GM19025 (cell line): Measurements from ENCODE around the gene TRIM8.
A peak's percentile ranks its signal among the peaks of the same experiment; 100 is the strongest.

Experiments used
- ATAC-seq: cut with Tn5 transposase; IDR thresholded peaks from one replicate; pipeline ENCODE4 v1.9.1; 2021; ENCODE audit warnings: mild to moderate bottlenecking, low read depth, moderate library complexity; ENCODE audit not compliant: unreplicated experiment

TRIM8 gene

DNA sequence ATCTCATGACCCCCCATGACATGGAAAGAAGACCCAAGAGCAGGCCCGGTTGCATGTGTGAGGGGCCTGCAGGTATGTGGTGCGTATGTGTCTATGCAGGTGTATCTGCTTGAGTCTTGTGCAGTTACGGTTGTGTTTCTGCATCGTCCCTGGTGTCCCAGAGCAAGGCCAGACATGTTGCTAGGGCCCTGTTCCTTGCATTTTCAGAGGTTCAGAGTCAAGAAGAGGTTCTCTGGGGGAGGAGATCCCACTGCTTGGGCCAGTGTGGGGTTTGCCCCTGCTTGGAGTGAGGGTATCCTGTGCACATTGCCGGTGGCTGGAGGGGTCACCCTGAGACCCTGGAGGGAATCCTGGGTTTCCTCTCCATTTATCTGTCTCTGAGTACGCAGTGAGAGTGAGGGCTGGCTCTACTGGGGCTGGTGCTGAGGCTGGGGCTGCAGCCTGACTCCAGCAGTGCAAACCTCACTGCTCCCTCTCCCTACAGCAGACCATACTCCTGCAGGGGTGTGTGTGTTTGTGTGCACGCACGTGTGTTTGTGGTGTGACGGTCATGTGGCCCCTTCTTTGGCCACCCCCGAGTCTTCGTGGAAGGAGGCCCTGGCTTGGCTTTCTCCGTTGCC is 4.1 kb downstream of the TRIM8 start:
- no peak for ATAC-seq

DNA sequence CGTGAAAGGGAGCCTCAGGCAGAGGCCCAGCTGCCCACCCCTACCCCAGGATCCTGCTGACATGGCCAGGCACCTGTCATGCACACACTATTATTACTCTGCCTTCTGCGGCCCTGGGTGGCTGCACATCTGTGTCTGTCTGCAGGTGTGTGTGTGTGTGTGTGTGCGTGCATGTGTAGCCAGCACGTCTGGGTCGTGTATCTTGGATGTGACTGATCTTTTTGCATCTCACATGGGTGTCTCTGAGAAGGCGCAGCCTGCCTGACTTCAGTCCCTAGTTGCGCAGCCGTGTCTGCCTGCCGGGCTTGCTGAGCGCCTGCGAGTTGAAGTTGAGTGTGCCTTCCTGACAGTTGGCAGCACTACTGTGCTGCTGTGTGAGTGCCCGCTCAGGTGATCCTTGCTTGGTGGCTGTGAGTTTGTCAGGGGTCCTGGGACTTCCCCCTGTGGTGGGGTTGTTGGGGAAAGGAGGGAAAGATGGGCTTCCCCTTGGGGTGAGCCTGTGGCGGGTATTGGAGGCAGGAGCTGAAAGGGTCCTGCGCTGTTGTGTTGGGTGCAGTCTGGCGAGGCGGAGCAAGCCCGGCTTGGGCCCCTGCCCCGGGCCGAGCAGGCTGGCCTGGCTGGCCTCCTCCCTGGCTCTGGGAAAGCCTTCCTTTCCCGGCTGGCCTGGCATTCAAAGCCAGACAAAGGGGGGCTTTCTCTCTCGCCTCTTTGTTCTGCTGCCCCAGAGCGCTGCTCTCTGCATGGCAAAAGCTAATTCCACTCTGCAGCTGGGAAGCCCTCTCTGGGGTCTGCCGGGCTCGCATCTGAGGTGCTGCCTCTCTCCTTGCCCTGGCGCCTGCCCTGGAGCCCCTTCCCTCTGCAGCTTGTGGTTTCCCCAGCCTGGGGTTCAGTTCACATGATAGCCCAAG is 4.9 kb downstream of the TRIM8 start:
- no peak for ATAC-seq

DNA sequence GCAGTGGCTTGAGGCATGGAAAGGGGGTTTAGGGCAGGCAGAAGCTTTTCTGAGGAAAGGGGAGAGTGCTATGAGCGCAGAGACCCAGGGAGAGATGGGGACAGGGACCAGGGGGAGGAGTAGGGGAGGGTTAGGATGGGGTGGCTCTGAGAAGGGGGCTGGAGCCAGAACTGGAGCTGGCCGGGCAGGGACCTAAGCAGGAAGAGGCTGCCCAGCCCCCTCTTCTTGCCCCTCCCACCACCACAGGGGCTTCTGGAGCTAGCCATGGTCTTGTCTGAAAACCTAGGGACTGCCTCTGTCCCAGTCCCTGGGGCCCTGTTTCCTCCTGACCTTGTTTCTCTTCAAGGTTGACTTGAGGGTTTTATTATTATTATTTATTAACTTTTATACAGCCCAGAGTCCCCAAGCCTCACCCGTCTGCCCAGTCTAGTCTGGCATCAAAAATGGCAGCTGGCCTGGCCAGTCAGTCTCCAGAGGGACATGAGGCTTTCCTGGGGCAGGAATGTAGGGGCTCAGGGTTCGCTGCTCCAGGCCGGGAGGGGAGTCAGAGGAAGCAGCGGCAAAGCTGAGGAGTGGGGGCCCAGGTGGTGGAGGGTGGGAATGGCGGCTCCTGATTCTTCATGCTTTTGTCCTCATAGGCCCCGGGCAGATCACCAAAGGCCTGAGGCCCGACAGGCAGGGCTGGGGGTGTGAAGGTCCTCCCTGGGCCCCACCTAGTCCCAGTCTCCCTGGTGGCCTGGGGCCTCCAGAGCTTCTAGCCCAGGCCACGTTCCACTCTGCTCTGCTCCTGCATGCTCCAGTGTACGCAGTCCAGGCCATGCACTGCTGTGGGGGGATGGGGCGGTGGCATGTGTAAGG is 5.7 kb downstream of the TRIM8 start:
- ATAC-seq = no peak

DNA sequence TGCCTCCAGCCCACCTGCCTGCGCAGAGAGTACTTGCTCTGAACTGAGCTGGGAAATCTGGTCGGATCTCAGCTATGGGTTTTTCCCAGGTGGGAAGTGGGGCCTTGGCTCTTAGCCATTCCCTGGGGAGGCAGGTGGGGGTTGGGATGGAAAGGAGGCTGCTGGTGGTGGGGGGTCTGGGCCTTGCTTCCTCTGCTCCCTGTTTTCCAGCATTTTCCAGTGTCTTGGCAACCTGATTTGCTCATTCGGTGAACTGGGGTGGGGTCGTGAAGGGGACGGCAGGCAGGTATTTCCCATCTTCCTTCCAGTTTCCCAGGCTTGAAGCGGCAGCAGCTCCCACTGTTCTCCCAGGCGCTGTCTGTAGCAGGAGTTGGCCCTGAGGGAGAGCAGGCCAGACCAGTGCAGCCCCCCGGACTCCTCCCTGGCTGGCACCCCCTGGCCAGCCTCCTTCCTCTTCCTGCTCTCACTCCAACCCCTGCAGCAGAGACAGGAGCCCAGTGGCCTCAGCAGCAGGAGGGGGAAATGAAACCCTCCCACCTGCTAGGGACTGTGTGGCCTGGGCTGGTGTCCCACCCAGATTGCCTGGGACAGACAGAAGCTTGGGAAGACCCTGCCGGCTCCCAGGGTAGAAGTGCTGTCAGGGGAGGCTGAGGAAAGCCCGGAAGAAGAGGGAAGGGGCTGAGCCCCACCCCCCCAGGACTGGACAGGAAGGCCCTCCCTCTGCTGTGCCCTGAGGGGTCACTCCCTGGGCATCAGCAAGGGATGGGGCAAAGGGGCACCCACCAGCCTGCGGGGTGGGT is 6.6 kb downstream of the TRIM8 start:
- ATAC-seq = no peak

DNA sequence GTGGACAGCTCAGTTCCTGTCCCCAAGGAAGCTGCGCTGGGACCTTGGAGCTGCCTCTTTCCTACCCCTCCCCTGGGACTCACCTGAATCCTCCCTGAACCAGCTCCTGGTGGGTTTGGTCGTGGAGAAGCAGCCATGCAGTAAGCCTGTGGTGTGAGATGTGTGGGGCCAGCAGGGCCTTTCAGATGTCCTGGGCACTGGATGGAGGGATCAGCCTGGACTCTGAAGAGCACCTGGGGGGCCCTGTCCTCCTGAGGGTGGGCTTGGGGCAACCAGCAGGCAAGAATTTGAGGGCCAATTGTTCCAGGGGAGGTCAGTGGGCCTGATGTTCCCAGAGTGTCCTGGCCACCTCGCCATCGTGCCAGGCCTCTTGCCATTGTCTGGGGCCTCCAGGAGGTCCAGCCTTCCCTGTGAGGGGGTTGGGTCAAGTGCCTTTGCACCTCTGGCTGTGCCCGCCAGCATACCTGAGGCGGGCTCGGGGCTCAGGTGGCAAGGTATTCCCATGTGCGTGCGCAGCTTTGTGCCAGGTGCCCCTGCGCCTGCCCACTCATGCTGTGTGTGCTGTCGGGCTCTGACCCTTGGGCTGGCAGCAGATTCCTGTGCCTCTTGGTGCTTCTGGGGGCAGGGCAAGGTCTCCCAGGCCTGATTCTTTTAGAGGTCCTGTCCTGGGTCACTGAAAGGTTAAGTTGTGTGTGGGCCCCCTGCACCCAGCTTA is 7.3 kb downstream of the TRIM8 start:
- no peak for ATAC-seq

DNA sequence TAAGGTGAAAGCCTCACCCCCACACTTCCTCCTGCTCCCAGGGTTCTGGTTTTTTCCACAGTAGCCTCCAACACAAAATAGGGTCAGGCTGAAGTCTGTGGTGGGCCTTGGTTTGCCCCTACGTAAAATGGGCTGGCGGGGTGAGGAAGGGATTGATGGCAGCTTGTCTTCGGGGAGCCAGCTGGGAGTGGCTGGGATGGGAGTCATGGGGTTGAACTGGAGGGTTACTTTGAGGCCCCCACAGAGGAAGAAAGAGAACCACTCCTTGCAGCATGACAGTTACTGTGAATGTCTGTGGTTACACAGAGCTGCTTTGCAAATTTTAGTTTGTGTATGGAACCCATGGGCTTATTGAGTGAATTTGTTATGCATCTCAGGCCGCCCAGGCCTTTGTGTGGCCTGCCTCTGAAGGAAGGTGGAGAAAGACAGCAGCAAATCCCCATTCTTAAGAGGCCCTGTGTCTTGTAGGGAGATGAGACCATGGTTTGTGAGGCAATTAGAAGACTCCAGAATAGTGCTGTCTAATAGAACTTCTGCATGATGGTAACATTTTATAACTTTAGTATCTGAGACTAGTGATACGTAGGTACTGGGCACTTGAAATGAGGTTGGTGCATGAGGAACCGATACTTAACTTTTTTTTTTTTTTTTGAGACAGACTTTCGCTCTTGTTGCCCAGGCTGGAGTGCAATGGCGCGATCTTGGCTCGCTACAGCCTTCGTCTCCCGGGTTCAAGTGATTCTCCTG is 8.1 kb downstream of the TRIM8 start:
- ATAC-seq = no peak

DNA sequence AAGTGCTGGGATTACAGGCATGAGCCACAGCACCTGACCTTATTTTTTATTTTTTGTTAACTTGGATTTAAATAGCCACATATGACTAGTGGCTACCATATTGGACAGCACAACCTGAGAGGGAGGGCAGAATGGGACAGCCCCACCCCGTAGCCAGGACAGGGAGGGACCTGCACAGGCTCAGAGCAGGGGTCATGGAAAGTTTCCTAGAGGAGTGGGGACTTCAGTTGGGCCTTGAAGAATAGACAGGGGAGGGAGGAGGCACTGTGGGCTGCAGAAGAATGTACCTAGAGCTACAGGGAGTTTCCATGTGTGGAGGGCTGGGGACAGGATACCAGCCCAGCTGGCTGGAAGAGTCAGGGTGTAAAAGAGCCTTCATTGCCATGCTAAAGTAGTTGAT is 8.8 kb downstream of the TRIM8 start:
- no peak for ATAC-seq

DNA sequence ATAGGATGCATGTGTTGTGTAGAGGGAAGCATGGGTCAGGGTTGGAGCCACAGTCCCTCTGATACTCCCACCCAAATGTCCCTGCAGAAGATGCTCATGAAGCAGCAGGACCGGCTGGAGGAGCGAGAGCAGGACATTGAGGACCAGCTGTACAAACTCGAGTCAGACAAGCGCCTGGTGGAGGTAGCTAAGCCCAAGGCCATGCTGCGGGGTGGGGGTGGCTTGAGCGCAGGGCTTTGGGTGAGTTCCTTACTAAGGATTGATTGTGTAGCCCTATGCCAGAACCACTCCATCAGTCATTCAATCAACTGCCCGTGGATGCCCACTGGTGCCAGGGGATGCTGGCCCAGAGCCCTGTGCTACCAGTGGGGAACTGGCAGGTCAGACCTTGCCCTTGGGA is 10.3 kb downstream of the TRIM8 start:
- ATAC-seq = no peak

DNA sequence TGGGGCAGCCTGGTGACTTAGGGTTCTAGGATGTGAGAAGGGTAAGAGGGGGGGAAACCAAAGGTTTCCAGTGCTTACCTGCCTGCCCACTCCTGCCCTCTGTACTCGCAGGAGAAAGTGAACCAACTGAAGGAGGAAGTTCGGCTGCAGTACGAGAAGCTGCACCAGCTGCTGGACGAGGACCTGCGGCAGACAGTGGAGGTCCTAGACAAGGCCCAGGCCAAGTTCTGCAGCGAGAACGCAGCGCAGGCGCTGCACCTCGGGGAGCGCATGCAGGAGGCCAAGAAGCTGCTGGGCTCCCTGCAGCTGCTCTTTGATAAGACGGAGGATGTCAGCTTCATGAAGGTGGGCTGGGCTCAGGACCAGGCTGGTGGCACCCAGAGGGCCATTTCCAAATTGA is 10.7 kb downstream of the TRIM8 start:
- no peak for ATAC-seq

DNA sequence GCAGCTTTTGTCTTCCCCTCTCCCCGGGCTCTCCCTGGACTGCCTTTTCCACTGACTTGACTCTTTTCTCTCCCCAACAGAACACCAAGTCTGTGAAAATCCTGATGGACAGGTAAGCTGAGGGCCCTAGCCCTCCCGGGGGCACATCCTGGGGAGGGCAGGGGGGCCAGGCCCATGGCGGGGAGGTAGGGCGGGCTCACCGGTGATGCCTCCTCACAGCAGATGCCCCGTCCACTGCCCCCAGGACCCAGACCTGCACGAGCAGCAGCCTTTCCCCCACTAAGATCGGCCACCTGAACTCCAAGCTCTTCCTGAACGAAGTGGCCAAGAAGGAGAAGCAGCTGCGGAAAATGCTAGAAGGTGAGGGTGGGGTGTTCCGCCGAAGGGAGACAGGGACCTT is 11.7 kb downstream of the TRIM8 start:
- no peak for ATAC-seq

DNA sequence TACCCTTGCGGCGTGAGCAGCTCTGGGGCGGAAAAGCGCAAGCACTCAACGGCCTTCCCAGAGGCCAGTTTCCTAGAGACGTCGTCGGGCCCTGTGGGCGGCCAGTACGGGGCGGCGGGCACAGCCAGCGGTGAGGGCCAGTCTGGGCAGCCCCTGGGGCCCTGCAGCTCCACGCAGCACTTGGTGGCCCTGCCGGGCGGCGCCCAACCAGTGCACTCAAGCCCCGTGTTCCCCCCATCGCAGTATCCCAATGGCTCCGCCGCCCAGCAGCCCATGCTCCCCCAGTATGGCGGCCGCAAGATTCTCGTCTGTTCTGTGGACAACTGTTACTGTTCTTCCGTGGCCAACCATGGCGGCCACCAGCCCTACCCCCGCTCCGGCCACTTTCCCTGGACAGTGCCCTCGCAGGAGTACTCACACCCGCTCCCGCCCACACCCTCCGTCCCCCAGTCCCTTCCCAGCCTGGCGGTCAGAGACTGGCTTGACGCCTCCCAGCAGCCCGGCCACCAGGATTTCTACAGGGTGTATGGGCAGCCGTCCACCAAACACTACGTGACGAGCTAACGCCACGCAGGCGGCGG is 12.6 kb downstream of the TRIM8 start:
- no peak for ATAC-seq

DNA sequence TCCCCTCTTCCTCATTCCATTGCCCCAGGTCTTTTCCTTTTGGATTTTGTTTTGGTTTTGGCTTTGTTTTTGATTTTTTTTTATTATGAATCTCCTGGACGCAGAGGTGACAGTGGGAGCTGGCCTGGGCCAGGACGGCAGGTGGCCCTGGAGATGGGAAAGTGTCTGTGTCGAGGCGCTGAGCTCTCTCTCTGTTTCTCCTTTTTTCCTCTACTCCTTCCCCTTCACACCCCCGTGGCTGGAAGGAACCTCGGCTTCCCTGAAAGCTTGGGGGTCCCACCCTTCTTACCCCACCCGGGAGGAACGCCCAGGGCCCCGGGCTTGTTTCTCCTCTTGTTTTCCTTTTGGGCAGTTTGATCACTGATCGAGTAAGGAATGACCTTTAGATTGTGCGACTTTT is 13.2 kb downstream of the TRIM8 start:
- no peak for ATAC-seq

DNA sequence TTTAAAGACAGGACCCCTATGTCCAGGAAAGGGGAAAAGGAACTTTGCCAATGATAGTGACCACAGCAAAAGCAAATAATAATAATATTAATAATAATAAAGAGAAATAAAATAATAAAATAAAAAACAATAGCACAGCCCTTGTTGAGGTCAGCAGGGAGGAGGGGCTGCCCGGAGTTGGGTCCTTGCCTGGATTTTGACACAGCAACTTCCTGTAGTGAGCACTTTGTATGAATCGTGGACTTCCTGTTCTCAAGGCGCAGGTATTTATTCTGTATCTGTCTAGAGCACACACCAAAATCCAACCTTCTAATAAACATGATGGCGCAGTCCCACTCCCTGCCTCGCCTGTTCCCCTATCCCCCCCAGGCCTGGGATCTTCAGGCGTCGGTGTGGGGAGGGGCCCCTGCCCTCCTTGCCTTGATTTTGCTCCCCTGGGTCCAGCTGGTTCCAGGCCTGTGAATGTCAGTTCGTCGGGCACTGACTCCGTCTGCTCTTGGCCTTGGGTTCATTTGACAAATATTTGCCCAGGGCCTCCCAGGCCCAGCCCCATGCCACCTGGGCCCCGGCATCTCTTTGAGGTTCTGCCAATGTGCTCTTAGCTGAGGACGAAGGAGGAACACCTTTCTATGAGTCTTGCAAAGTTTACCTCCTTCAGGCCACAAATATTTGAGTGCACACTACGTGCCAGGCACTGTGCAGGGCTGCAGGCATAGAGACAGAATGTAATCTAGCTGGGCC is 13.9 kb downstream of the TRIM8 start:
- ATAC-seq = no peak

DNA sequence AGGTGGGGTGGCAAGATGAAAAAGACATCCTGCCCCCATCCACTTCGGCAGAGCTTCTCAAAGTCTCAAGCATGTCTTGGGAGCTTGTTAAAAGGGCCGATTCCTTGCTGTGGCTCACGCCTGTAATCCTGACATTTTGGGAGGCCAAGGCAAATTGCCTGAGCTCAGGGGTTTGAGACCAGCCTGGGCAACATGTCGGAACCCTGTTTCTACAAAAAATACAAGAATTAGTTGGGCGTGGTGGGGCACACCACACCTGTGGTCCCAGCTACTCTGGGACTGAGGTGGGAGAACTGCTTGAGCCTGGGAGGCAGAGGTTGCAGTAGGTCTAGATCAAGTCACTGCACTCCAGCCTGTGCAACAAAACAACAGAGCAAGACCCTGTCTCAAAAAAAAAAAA is 14.5 kb downstream of the TRIM8 start:
- ATAC-seq = no peak

DNA sequence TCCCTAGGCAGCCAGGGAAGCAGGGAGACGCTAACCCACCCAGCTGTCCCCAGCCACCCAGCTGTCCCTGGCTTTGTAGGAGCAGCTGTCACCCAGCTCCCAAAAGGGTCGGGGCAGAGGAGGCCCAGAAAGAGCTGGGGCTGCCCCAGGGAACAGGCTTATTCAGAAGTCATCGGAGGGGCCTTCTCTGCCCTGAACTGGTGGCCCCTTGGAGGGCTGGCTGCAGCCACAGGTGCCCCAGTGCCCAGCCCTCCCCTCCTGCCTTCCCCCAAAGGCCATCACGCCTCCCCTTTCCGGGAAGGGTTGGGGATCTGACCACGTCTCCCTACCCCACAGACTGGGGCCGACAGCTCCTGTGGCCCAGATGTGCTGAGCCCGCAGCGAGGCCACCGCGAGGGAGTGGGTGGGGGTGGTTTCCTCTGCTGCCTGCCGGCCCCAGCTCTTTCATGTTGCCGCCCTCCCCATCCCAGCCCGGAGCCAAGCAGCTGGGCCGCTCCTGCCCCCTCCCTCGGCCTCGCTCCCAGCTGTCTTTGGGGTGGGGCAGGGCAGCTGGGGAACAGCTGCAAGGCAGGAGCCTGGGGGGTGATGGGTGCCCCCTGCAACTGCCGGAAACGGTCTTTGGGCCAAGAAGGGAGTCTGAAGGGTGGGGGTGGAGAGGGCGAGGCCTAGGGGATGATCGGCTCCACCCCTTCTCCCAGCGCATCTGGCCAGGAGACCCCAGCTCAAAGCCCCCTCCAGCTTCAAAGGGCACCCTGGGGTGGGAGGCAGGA is 16.8 kb downstream of the TRIM8 start:
- peak; percentile 79 for ATAC-seq

DNA sequence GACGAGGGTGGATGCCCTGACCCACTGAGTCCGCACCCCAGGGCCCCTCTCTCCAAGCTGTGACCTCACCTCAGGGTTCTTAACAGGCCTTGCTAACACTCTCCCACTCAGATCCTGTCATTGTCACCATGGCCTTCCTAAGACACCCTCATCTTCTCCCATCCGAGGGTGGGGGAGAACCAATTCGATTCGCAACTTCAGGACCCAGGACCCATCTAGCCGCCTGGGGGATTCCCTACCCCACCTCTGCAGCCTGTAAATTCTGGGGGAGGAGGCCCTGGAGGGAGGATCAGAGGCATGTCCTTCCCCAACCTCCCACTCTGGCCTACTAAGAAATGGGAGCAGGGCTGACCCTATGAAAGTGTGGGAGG is 17.4 kb downstream of the TRIM8 start:
- no peak for ATAC-seq

DNA sequence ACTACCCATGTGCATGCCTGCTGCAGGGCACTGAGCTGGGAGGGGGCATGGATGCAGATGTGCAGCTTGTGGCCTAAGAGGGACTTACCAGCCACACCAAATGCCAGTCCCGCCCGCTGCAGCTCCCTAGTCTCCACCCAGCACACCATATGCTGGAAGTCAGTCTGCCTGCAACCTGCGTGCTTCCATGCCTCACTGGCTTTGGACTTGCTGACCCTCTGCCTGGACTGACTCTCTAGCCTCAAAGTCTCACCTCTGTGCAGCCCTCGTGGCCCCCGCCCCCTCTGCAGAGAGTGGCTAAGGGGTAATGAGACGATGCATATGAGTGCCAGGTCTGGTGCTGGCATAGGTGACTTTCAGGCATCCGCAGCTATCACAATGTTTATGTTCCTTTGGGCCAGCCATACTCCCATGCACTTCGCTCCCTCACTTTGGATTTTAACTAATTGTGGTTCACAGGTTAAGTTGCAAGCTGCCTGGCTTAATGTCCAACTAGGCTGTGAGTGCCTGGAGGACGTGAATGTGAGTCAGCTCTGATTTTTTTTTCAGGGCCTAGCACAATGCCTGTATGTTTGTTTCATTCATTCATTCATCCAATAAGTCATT is 21.7 kb downstream of the TRIM8 start:
- no peak for ATAC-seq
